Ecto neural progenitor cell (in vitro differentiated cells): ENCODE measurements around the gene WDR18.

Experiments
- DNase-seq: peaks from one replicate; pipeline ENCODE4 v3.0.0-alpha.2; 2018; ENCODE audit warnings: low spot score

The WDR18 gene

DNA sequence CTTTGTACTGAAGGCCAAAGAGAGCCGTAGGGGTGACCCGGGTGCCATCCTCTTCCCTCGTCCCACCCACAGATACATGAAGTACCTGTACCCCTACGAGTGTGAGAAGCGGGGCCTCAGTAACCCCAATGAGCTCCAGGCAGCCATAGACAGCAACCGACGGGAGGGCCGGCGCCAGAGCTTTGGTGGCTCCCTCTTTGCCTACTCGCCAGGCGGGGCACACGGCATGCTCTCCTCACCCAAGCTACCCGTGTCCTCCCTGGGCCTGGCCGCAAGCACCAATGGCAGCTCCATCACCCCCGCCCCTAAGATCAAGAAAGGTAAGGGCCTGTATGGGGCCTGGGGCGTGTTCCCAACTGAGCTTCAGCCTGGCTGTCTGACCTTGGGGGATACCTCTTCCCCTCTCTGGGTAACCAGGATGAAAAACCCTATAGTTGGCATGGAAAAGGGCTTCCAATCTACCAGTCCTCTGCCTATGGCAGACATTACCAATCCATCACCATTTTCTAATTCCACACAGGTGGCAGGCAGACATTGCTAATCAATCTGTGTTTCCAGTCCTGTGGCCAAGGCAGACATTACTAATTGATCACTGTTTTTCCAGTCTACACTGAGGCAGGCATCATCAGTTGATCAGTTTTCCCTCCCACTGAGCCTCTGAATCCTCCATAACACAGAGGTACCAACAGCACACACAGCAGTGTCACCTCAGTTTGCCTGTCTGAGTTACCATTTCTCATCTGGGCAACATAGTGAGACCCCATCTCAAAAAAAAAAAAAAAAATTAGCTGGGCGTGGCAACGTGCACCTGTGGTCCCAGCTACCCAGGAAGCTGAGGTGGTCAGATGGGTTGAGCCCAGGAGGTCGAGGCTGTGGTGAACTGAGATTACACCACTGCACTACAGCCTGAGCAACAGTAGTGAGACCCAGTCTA, 19.1 kb upstream of the WDR18 start:
- DNase-seq = no peak

DNA sequence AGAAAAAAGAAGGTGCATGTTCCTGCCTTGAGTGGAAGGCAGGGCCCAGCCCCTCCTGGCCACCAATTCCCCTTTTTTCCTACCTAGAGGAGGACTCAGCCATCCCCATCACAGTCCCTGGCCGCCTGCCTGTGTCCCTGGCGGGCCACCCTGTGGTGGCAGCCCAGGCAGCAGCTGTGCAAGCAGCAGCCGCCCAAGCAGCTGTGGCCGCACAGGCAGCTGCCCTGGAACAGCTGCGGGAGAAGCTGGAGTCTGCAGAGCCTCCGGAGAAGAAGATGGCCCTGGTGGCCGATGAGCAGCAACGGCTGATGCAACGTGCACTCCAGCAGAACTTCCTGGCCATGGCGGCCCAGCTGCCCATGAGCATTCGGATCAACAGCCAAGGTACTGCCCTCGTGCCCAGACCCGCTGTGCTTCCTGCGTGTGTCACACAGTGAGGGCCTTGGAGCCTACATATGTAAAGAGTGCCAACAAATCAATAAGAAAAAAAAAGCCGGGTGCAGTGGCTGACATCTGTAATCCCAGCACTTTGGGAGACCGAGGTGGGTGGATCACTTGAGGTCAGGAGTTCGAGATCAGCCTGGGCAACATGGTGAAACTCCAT, 17.6 kb upstream of the WDR18 start:
- DNase-seq = no peak

DNA sequence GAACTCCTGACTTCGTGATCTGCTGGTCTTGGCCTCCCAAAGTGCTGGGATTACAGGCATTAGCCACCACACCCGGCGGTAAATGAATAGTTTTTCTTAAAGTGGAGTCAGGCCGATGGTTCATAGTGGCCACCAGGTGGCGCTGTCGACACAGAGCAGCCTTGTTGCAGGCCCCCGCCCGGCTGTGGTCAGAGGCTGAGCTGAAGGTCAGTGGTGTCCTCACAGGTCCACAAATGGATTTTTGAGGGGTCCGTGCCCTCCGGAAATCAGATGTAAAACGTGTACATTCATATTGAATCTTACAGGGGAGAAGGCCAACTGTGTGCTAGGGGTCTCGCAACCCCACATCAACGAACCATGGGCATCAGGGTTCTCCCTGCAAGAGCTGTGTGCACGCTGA, 13.4 kb upstream of the WDR18 start:
- no peak for DNase-seq

DNA sequence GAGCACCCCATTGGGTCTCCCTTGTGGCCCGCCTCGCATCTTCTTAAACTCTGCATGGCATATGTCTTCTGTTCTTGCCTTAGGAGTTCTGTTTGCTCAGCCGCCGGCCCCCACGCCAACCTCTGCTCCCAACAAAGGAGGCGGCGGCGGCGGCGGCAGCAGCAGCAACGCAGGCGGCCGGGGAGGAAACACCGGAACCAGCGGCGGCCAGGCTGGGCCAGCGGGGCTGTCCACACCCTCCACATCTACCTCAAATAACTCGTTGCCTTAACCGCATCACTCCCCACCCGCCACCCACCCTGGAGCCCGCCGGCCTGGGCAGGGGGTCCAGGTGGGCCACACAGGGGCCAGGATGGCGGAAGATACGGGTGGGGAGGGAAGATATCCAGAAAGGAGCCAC, 12.3 kb upstream of the WDR18 start:
- no peak for DNase-seq

DNA sequence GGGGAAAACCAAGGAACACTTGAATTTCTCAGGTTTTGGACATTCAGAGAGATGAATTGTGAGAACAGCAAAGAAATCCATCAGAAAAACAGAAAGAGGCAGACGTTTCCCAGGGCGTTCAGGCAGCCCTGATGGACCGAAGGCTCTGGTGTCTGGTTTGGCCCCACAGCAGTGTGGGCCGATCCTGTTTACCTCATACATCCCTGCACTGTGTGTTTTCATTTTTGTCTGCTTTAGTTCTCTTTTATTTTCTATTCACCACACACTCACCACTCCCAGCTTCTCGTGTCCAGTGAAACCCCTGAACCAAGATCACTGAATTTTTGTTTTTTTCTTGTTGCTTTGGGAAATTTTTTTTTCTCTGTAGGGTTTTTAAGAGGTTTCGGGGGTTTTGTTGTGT, 11.9 kb upstream of the WDR18 start:
- DNase-seq = no peak

DNA sequence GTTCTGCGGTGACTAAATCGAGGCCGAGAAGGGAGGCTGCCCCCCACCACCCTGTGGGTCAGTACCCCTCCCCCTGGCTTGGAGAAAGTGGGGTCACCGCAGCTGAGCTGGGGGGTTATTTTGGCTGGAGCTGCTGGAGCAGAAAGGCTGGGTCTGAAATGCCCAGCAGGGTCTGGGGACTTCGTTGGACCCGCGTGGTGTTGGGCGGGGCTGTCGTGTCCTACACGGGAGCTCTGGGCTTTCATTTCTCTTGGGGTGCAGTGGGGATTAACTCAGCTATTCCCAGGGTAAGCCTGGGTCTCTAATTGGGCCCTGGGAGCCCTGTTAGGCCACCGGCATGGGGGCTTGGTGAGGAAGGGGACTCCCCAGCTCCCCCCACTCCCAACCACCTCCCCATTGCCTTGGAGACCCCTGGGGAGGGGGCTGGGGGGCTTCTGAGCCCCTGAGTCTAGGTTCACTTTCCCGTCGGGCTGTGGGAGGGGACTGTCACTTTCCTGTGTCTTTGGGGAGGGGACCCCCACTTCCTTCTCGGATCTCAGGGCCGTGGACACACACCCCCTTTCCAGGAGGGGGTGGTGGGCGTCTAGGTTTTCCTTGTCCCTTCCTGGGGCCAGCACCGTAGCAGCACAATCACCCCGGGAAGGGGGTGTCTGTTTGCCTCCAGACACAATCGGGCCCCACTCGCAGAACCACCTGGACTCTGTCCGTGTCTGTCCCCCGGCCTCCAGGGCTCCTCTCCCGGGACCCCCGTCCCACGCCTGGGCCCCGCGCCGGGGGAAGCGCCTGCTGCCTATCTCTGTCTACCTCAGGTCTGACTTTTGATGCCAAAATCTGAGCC, 10.2 kb upstream of the WDR18 start:
- DNase-seq = no peak

DNA sequence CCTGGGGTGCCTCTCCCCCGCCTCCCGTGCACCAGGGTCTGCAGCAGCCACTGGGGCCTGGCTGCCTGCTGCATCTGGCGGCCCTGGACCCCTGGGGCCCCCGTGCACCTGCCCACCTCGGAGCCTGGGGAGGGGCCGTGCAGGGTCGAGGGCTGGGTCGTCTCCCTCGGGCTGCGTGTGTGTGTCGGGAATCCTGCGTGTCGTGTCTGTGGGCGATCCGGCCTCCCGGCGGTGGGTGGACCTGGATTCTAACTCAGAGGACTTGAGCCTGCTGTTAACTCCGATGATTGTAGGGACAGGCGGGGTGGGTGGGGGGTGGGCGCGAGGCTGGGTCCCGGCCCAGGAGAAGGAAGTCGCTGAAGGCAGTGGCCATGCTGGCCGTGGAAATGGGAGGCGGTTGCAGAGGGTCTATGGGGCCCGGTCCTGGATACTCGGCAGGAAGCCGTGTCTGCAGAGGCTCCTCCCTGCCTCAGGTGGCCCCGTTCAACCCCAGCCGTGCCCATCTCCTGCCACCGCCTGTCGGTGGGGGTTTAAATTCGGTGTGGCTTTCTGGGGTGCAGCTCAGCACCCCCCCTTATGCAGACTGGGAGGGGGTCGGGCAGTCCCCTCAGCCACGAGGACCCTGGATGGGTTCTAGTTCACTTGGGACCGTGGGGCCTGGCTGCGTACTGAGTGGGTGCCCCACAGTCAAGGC, 9.4 kb upstream of the WDR18 start:
- no peak for DNase-seq

DNA sequence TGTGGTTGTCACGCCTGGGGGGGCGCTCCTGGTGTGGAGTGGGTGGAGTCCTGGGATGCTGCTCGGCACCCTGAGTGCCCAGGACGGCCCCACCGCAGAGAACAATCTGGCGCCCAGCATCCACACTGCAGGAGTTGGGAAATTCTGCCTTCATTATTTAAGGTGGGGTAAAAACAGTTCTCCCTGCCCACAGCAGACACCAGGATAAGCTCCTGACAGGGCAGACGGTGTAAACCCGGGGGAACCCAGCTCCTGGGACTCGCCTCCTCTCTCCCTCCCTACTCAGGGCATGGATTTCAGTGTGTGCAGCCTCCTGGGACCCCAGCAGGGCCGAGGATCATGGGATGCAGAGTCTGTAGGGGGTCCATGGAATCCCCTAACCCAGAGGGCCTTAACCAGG, 7.7 kb upstream of the WDR18 start:
- DNase-seq = no peak

DNA sequence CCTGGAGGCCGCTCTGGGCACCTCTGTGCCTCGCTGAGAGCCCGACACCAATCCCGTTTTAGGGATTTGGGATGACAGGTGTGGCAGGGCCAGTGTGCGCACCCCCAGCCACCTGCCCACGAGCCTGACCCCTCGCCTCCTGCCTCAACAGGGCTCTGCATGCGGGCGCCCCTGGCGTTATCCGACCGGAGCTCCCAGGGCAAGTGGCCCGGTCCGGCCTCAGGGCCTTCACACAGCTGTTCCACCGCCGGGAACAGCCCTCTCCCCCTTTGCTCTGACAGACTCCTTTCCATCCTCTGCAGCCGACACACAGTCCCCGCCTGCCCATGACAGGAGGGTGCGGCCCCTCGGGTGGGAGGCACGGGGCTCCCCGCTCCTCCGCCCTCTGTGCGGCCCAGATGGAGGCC, 7.1 kb upstream of the WDR18 start:
- no peak for DNase-seq

DNA sequence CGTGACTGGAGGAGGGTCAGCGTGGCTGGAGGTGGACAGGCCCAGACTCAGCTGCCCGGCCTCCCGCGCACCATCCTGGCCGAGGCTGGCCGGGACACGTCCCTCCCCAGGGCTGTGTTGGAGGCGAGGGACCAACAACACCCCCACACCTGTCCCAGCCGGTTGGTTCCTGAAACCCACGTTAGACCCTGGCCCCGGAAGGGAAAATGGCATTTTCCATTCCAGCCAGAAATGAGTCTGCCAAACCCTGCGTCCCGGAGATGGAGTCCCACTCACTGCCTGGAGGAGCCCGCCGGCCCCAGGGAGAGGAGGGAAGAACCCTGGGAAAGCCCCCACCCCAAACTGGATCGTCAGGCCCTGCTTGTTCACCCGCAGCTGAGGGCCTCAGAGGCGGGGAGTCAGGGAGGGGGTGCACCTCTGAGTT, 4.8 kb upstream of the WDR18 start:
- DNase-seq = peak; percentile 51

DNA sequence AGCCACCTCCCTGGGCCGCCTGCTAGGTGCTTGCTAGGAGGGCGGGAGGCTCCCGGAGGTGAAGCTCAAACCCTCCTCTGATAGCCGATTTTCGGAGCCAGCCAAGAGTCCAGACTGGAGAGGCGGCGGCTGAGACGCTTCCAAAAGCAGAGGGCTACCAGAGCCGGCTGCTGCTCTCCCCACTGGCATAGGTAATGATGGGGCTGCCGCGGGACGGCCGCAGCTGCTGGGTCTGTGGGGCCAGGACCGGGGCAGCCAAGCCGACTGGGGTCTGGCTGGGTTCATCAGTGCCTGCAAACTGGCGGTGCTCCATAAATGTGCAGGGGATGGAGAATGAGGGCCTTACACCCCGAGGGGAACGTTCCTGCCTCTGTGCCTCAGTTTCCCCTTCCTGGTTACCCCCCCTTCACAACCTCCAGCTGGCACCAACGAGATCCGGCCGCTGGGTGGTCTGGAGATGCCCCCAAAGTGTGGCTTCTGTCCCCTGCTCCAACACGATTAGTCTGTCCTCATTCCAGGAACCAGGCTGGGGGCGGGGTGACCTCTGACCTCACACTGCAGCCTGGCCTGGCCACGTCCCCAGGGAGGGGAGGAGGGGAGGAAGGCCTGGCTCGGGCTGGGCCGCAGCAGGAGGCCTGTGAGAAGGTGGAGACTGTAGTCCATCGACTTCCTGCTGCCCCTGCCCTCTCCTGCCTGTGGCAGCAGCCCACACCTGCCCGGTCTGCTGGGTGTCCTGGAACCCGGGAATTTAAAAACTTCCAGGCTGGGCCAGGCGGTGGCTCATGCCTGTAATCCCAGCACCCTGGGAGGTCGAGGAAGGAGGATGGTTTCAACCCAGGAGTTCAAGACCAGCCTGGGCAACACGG, 3.8 kb upstream of the WDR18 start:
- DNase-seq = peak; percentile 95

DNA sequence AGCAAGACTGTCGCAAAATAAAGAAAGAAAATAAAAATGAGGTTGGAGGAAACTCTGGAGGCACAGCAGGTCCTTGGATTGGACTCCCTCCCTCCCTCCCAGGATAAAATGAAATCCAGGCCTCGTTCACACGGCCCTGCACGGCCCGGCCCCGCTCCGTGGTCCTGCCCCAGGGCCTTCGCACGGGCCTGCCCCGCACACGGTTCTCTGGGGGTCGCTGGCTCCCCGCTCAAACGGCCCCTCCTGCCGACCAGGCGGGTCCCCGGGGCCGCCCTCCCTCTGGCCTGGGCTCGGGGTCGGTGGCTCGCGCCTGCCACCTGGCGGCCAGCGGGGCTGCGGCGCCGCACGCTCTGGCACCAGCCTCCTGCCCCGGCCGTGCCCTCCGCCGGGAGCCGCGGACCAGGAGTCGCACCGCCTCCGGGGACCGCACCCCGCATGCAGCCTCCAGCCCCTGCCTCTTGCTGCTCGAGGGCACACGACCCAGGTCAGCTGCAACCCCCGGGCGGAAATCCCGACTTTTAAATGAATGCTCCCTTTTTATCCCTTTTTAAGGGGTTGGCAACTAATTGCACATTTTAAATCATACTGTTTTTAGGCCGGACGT, 1.5 kb upstream of the WDR18 start:
- DNase-seq = peak; percentile 90

DNA sequence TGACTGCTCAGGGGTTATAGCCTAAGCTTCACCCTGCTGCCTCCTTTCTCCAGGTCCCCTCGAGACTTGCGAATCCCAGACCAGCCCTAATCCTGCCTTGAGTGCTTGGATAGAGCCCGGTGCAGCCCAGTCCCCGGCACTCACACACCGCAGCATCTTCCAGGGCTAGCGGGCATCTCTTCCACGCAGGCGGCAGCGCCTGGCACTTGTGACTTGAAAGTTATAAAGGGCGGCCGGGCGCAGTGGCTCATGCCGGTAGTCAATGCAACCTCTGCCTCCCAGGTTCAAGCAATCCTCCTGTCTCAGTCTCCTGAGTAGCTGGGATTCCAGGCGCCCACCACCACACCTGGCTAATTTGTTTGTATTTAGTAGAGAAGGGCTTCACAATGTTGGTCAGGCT, 1.9 kb downstream of the WDR18 start:
- DNase-seq = no peak

DNA sequence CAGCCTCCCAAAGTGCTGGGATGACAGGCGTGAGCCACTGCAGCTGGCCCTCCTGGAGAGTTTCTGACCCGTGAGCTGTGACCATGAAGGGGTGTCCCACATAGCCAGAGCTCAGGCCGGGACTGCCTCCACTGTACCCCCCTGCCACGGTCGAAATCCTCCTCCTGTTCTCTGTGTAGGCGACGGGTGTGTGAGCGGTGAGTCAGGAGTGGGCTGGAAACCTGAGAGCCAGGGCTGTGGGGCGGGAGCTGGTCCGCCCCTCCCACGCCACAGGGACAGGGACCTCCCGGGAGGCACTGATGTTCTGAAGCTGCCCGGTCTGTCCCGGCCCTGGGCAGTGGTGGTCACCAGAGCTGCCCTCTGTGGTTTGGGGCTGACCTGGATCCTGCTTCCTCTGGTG, 3.9 kb downstream of the WDR18 start:
- DNase-seq = no peak

DNA sequence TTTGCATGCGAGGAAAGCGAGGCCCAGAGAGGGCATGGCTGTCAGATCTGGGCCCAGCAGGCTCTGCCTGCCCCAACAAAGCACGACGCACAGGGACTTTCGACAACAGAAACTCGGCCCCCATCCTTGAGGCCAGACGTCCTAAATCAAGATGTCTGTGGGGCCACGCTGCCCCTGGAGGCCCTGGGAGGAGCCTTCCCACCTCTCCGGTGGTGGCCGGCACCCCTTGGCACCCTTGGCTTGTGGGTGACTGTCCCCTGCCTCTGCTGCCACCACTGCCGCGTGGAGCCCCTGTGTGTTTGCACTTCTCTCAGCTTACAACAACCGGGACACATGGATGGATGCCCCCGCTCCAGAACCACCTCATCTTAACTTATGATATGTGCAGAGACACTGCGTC, 4.4 kb downstream of the WDR18 start:
- DNase-seq = no peak

DNA sequence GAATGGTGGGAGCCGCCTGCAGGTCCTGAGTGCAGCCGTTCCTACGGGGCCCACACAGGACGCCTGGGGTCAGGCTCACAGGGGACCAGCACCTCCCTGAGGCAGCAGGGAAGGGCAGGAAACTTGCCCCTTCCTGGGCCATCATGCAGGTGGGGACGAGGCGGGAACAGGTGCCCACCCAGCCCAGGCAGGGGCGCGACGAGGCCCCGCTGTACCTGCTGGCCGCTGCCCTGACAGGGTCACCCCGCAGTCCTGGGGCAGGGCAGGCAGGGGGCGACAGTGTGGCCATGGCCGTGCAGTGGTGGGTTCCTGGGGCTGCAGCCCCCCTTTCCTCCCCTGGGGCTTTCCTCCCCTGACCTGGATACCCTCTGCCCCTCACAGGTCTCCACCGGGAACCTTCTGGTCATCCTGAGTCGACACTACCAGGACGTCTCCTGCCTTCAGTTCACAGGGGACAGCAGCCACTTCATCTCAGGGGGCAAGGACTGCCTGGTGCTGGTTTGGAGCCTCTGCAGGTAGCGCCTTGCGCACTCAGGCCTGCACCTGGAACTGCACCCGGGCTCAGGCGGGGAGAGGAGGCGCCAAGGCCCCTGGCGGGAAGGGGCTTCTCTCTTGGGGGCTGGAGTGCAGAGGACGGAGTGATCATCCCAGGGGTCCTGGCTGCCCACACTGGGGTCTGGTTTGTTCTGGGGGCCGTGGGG, 5.4 kb downstream of the WDR18 start:
- no peak for DNase-seq

DNA sequence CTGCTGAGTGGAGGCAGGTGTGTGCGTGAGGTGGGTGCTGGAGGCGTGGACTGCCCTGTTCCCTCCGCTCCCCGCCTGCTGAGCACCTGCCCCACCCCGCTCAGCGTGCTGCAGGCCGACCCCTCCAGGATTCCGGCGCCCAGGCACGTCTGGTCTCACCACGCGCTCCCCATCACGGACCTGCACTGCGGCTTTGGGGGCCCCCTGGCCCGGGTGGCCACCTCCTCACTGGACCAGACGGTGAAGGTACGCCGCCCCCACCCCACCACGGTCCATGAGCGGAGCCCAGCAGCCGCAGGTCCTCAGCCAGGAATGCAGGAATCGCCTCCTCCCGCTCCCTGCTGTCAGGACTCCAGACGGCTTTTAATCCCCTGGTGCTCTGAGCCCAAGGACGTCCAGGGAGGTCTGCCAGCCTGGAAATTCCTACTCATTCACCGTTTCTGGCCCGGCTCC, 6.0 kb downstream of the WDR18 start:
- no peak for DNase-seq

DNA sequence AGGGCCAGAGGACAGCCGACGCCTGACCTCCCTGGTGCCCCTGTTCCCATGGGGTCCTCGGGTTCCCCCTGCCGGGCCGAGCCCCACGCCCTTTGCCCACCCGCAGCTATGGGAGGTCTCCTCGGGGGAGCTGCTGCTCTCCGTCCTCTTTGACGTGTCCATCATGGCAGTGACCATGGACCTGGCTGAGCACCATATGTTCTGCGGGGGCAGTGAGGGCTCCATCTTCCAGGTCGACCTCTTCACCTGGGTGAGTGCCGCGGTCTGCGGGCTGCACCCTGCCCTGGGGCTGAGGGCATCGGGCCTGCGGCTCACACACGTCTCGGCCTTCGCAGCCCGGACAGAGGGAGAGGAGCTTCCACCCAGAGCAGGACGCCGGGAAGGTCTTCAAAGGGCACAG, 6.6 kb downstream of the WDR18 start:
- DNase-seq = no peak

DNA sequence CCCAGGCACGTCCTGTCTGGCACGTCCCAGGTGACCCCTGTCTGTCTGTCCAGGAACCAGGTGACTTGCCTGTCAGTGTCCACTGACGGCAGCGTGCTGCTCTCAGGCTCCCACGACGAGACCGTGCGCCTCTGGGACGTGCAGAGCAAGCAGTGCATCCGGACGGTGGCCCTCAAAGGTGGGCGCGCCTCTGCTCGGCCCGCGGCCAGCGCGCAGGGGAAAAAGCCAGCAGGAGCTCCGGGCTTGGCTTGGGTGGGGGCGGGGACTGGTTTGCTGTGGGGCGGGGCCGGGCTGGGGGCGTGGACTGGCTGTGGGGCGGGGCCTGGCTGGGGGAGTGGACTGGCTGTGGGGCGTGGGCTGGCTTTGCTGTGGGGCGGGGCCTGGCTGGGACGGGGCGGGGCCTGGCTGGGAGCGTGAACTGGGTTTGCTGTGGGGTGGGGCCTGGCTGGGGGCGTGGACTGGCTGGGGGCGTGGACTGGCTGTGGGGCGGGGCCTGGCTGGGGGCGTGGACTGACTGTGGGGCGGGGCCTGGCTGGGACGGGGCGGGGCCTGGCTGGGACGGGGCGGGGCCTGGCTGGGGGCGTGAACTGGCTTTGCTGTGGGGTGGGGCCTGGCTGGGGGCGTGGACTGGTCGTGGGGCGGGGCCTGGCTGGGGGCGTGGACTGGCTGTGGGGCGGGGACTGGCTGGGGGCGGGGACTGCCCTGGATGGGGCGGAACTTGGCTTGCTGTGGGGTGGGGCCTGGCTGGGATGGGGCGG, 7.2 kb downstream of the WDR18 start:
- peak; percentile 81 for DNase-seq
